ENCODE measurements around the gene KRTAP2-4. TPM values are rescaled to one million over a fixed set of nuclear protein-coding genes. Genes with fewer than 3 reads are reported as not detected.

Gene KRTAP2-4
- total and polyA plus RNA-seq, 7 donors: not detected

DNA sequence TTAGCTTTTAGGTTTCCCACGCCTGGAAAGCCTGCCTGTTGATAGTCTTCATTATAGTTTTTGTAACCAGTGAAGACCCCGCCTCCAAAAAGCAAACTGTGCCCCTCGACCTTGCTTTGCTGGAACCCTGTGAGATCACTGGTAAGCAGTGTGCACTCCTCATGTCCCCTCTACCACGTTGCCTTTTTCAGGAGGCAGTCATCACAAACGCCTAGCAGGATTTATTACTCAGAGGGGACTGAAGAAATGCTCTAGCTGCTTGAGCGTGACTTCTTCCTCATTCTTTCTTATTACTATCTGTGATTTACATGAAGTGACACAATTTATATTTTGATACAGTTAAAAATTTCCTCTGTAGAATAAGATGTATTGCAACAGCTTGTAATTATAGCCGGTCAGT lies 50.2 kb downstream of the KRTAP2-4 start:
- WGBS, 2 donors: 72 to 80% methylated on average over 7 of the region's 7 CpGs
- Histone ChIP-seq H3K27me3 (no peaks in the 10 kb centered on the region), H3K36me3 (no peaks in the 10 kb centered on the region), H3K9me3 (no peaks in the 10 kb centered on the region), H3K4me3 (no peak overlapping the region), H3K4me1 (no peaks in the 10 kb centered on the region), H3K27ac (no peak overlapping the region)
- TF ChIP-seq EP300 (IDR thresholded peaks at IDR 0.05) (no peak), POLR2AphosphoS5 (IDR thresholded peaks at IDR 0.05) (no peak), CTCF (IDR thresholded peaks at IDR 0.05) (no peak), POLR2A (IDR thresholded peaks at IDR 0.05) (no peak)
- no peak for DNase-seq
- intact Hi-C loops (cut with DNase I): no loop called here

Other genes with a start within 250 kb of the KRTAP2-4 start
Only the 30 nearest of the 39 such genes appear.
- gene KRT20, start 180.6 kb downstream of the KRTAP2-4 start, total RNA-seq: 1 to 10 TPM in 2 of 4 donors, not detected in 2; 1.4 to 2.1 TPM
- 1,000 to 10,000 TPM; 1,034 to 2,181 (median 1,227) TPM for gene KRT20, start 180.6 kb downstream of the KRTAP2-4 start, polyA plus RNA-seq
- gene KRT23, start 128.2 kb downstream of the KRTAP2-4 start, total RNA-seq: under 1 TPM in 1 of 4 donors, not detected in 3; 0.27 TPM
- 1 to 10 TPM in 1 of 3 donors, under 1 TPM in 2; 0.35 to 3.7 (median 0.60) TPM for gene KRT23, start 128.2 kb downstream of the KRTAP2-4 start, polyA plus RNA-seq
- gene KRT39, start 98.9 kb downstream of the KRTAP2-4 start, total RNA-seq: not detected
- gene KRT39, start 98.9 kb downstream of the KRTAP2-4 start, polyA plus RNA-seq: under 1 TPM in 1 of 3 donors, not detected in 2; 0.07 TPM
- gene KRT40, start 81.6 kb downstream of the KRTAP2-4 start, total RNA-seq: not detected
- gene KRT40, start 81.6 kb downstream of the KRTAP2-4 start, polyA plus RNA-seq: under 1 TPM in 2 of 3 donors, not detected in 1; 0.16 to 0.60 TPM
- not detected for gene KRTAP3-3, start 71.7 kb downstream of the KRTAP2-4 start, total RNA-seq
- not detected for gene KRTAP3-3, start 71.7 kb downstream of the KRTAP2-4 start, polyA plus RNA-seq
- not detected for gene KRTAP3-2, start 66.0 kb downstream of the KRTAP2-4 start, total RNA-seq
- gene KRTAP3-2, start 66.0 kb downstream of the KRTAP2-4 start, polyA plus RNA-seq: not detected
- gene KRTAP3-1, start 56.8 kb downstream of the KRTAP2-4 start, total RNA-seq: not detected
- not detected for gene KRTAP3-1, start 56.8 kb downstream of the KRTAP2-4 start, polyA plus RNA-seq
- not detected for gene KRTAP1-5, start 38.7 kb downstream of the KRTAP2-4 start, total RNA-seq
- not detected for gene KRTAP1-5, start 38.7 kb downstream of the KRTAP2-4 start, polyA plus RNA-seq
- not detected for gene KRTAP1-4, start 35.7 kb downstream of the KRTAP2-4 start, total RNA-seq
- not detected for gene KRTAP1-4, start 35.7 kb downstream of the KRTAP2-4 start, polyA plus RNA-seq
- gene KRTAP1-3, start 31.0 kb downstream of the KRTAP2-4 start, total RNA-seq: not detected
- gene KRTAP1-3, start 31.0 kb downstream of the KRTAP2-4 start, polyA plus RNA-seq: not detected
- gene KRTAP1-1, start 24.4 kb downstream of the KRTAP2-4 start, total RNA-seq: not detected
- not detected for gene KRTAP1-1, start 24.4 kb downstream of the KRTAP2-4 start, polyA plus RNA-seq
- not detected for gene KRTAP2-1, start 18.6 kb downstream of the KRTAP2-4 start, total RNA-seq
- gene KRTAP2-1, start 18.6 kb downstream of the KRTAP2-4 start, polyA plus RNA-seq: not detected
- gene KRTAP2-2, start 10.6 kb downstream of the KRTAP2-4 start, total RNA-seq: not detected
- not detected for gene KRTAP2-2, start 10.6 kb downstream of the KRTAP2-4 start, polyA plus RNA-seq
- not detected for gene KRTAP2-3, start 5.8 kb downstream of the KRTAP2-4 start, total RNA-seq
- not detected for gene KRTAP2-3, start 5.8 kb downstream of the KRTAP2-4 start, polyA plus RNA-seq
- not detected for gene KRTAP4-7, start 18.3 kb upstream of the KRTAP2-4 start, total RNA-seq
- not detected for gene KRTAP4-7, start 18.3 kb upstream of the KRTAP2-4 start, polyA plus RNA-seq
- not detected for gene KRTAP4-8, start 32.3 kb upstream of the KRTAP2-4 start, total RNA-seq
- gene KRTAP4-8, start 32.3 kb upstream of the KRTAP2-4 start, polyA plus RNA-seq: not detected
- not detected for gene KRTAP4-16, start 36.3 kb upstream of the KRTAP2-4 start, total RNA-seq
- not detected for gene KRTAP4-16, start 36.3 kb upstream of the KRTAP2-4 start, polyA plus RNA-seq
- gene KRTAP4-9, start 39.5 kb upstream of the KRTAP2-4 start, total RNA-seq: not detected
- not detected for gene KRTAP4-9, start 39.5 kb upstream of the KRTAP2-4 start, polyA plus RNA-seq
- gene KRTAP4-11, start 52.5 kb upstream of the KRTAP2-4 start, total RNA-seq: not detected
- gene KRTAP4-11, start 52.5 kb upstream of the KRTAP2-4 start, polyA plus RNA-seq: not detected
- not detected for gene KRTAP4-12, start 58.3 kb upstream of the KRTAP2-4 start, total RNA-seq
- gene KRTAP4-12, start 58.3 kb upstream of the KRTAP2-4 start, polyA plus RNA-seq: not detected
- not detected for gene KRTAP4-6, start 74.7 kb upstream of the KRTAP2-4 start, total RNA-seq
- gene KRTAP4-6, start 74.7 kb upstream of the KRTAP2-4 start, polyA plus RNA-seq: not detected
- not detected for gene KRTAP4-5, start 83.9 kb upstream of the KRTAP2-4 start, total RNA-seq
- not detected for gene KRTAP4-5, start 83.9 kb upstream of the KRTAP2-4 start, polyA plus RNA-seq
- not detected for gene KRTAP4-4, start 94.9 kb upstream of the KRTAP2-4 start, total RNA-seq
- gene KRTAP4-4, start 94.9 kb upstream of the KRTAP2-4 start, polyA plus RNA-seq: not detected
- gene KRTAP4-3, start 102.3 kb upstream of the KRTAP2-4 start, total RNA-seq: not detected
- gene KRTAP4-3, start 102.3 kb upstream of the KRTAP2-4 start, polyA plus RNA-seq: not detected
- gene KRTAP4-2, start 112.3 kb upstream of the KRTAP2-4 start, total RNA-seq: not detected
- gene KRTAP4-2, start 112.3 kb upstream of the KRTAP2-4 start, polyA plus RNA-seq: not detected
- not detected for gene KRTAP4-1, start 119.0 kb upstream of the KRTAP2-4 start, total RNA-seq
- gene KRTAP4-1, start 119.0 kb upstream of the KRTAP2-4 start, polyA plus RNA-seq: 1 to 10 TPM in 1 of 3 donors, not detected in 2; 1.4 TPM
- gene KRTAP9-1, start 124.0 kb upstream of the KRTAP2-4 start, total RNA-seq: not detected
- gene KRTAP9-1, start 124.0 kb upstream of the KRTAP2-4 start, polyA plus RNA-seq: not detected
- gene KRTAP9-2, start 160.8 kb upstream of the KRTAP2-4 start, total RNA-seq: not detected
- gene KRTAP9-2, start 160.8 kb upstream of the KRTAP2-4 start, polyA plus RNA-seq: not detected
- gene KRTAP9-3, start 166.6 kb upstream of the KRTAP2-4 start, total RNA-seq: not detected
- gene KRTAP9-3, start 166.6 kb upstream of the KRTAP2-4 start, polyA plus RNA-seq: not detected
- not detected for gene KRTAP9-8, start 172.1 kb upstream of the KRTAP2-4 start, total RNA-seq
- gene KRTAP9-8, start 172.1 kb upstream of the KRTAP2-4 start, polyA plus RNA-seq: not detected

Data from sigmoid colon (tissue), 7 donors.